ENCODE results near the gene KMT2B.

KMT2B gene

GRCh38 chr19:35729021-35729420, 11.2 kb downstream of the KMT2B start:
- no peak for DNase-seq

DNA sequence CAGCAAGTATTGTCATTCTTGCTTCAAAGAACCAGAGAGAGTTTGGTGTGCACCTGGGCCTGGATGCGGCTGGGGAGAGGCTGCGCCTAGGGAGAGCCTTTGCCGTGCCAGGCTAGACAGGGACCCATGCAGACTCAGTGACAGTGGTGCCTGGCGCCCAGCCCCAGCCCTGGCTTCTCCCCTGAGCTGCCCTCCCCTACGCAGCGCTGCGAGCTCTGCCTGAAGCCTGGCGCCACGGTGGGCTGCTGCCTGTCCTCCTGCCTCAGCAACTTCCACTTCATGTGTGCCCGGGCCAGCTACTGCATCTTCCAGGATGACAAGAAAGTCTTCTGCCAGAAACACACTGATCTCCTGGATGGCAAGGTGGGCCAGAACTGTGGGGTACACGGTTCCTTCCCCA, 12.0 kb downstream of the KMT2B start:
- DNase-seq = no peak

GRCh38 chr19:35730326-35730725, 12.5 kb downstream of the KMT2B start:
- DNase-seq = no peak

GRCh38 chr19:35731353-35731752, 13.6 kb downstream of the KMT2B start:
- DNase-seq = no peak

- DNase-seq = no peak
Observed at GRCh38 chr19:35731779-35732405, 14.1 kb downstream of the KMT2B start.

DNA sequence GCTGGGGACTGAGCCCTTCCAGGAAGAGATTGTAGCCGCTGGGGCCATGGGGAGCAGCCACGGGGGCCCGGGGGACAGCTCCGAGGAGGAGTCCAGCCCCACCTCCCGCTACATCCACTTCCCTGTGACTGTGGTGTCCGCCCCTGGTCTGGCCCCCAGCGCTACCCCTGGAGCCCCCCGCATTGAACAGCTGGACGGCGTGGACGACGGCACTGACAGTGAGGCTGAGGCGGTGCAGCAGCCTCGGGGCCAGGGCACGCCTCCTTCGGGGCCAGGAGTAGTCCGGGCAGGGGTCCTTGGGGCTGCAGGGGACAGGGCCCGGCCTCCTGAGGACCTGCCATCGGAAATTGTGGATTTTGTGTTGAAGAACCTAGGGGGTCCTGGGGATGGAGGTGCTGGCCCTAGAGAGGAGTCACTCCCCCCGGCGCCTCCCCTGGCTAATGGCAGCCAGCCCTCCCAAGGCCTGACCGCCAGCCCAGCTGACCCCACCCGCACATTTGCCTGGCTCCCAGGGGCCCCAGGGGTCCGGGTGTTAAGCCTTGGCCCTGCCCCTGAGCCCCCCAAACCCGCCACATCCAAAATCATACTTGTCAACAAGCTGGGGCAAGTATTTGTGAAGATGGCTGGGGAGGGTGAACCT, 14.9 kb downstream of the KMT2B start:
- DNase-seq = no peak

DNA sequence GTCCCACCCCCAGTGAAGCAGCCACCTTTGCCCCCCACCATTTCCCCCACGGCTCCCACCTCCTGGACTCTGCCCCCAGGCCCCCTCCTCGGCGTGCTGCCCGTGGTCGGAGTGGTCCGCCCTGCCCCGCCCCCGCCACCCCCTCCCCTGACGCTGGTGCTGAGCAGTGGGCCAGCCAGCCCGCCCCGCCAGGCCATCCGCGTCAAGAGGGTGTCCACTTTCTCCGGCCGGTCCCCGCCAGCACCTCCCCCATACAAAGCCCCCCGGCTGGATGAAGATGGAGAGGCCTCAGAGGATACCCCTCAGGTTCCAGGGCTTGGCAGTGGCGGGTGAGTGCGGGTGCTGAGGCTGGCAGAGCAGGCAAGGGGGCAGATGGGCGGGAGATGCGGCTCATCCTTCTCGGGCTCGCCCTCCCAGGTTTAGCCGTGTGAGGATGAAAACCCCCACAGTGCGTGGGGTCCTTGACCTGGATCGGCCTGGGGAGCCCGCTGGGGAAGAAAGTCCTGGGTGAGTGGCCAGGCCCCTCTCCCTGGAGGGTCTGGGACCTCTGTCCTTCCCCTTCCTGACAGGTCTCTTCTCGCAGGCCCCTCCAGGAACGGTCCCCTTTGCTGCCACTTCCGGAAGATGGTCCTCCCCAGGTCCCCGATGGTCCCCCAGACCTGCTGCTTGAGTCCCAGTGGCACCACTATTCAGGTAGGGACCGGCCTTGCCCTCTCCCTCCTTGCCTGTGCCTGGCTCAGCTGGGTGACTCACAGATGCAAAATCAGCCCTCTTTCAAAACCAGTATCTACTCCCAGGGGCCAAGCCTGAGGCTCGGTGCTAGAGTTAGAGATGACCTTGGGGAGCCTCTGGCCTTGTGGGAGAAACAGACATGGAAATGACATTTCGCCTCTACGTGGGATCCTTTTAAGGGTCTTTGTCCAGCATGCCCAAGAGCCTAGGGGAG, 15.7 kb downstream of the KMT2B start:
- DNase-seq = no peak

DNA sequence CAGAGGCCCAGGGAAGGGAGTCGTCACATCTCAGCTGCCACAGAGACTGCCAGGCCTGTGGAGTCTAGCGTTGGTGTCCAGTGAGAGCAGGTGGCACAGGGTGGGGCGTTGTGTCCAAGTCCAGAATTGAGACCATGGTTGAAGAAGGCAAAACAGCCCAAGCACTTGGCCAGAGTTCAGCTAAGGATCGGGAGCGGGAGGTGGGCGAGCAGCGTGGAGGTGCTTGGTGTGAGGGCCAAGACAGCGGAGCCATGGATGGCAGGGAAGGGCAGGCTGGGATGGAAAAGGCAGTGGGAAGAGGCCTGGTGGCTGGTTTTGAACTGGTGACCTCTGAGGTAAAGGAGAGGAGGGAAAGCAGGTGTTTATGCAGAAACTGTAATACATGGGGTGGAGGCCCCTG, 16.5 kb downstream of the KMT2B start:
- DNase-seq = no peak

DNA sequence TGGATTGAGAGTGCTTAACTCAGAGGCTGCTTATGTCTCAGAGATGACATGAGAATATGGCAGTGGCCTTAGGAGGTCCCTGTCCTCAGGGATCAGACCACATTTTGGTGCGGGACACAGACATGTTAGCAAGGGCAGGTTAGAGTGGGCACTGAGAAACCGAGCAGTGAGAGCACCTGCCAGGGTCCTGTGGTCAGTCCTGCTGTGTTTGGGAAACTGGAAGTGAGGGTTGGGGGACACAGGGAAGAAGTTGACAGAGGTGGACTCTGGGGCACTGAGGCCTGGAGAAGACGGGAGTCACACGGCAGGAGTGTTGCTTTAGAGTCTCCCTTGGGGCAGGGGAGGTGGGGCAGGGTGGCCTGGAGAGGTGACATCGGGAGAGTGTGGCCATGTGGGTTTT, 17.1 kb downstream of the KMT2B start:
- no peak for DNase-seq

DNA sequence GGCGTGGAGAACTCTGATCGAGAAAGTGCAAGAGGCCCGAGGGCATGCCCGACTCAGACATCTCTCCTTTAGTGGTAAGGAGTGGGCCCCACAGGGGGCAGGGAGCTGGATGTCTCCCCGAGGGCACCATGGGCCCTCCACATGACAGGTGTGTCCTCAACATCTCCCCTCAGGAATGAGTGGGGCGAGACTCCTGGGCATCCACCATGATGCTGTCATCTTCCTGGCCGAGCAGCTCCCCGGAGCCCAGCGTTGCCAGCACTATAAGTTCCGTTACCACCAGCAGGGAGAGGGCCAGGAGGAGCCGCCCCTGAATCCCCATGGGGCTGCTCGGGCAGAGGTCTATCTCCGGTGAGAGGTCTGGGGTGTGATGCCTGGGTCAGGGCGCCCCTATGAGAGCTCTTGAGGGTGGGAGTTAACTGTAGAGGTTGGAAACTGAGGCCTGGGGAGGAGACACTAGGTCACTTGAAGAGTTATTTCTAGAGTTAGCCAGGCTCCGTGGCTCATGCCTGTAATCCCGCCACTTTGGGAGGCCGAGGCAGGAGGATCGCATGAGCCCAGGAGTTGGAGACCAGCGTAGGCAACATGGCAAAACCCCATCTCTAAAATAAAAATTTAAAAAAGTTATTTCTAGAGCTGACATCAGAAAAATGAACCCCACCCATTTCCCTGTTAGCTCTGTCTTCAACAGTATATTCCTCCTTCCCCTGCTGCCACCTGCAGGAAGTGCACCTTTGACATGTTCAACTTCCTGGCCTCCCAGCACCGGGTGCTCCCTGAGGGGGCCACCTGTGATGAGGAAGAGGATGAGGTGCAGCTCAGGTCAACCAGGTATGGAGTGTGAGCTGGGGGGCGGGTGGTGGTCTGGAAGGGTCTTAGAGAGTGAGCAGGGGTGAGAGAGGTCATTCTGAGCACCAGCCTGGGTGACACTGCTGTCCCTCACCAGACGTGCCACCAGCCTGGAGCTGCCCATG, 19.4 kb downstream of the KMT2B start:
- DNase-seq = peak; percentile 35

- no peak for DNase-seq
Observed at GRCh38 chr19:35738021-35738886, 20.5 kb downstream of the KMT2B start.

GRCh38 chr19:35738887-35739229, 21.1 kb downstream of the KMT2B start:
- DNase-seq = no peak

DNA sequence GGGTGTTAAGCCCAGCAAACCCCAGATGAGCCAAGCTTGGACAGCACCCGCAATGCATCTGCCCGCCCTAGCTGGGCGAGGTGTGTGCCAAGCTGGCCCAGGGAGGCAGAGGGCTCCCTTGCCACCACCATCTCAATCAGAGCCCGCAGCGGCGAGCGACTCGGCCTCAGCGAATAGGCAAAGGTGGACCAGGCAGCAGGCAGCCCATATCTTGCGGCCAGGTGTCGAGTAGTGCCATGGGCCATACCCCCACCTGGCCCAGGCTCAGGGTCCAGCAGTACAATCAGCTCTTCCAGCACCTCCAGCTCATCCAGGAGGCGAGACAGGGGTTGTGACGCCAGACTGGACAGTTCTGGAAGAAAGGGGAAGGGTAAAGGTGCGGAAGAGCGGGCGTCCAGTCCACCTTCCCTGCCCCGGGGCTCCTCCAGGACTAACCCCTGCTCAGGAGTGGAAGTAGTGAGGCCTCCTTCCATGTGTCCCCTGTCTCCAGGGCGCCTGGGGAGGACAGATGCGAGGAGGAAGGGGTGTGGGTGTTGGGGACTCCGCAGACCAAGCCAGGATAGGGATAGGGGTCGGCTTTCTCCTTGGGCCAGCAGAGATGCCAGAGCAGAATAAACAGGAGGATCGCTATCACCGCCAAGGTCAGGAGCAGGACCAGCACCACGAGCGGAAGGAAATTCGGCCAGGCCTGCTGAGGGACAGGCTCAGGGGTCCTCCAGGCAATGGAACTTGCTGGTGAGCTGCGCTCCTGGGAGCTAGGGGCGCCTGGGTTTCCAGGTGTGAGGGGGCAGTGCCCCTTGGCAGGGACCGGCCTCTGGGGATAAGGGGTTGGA, 21.7 kb downstream of the KMT2B start:
- no peak for DNase-seq

DNA sequence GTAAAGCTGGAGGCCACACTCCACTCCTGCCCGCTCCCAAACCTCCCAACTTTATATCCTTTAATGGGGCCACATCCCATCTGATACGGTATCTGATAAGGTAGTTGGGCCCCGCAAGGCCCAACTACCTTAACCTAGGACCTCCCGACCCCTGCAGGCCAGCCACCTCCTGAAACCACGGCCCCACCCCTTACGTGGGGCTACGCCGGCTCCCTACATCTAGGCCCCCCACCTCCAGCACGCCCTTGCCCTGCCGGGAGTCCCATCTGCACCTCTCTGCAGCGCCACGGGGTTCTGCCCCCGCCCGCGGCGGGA, 22.3 kb downstream of the KMT2B start:
- no peak for DNase-seq

- DNase-seq = peak; percentile 92
Observed at GRCh38 chr19:35740423-35741202, 22.8 kb downstream of the KMT2B start.

GRCh38 chr19:35741203-35741515, 23.4 kb downstream of the KMT2B start:
- DNase-seq = no peak

DNA sequence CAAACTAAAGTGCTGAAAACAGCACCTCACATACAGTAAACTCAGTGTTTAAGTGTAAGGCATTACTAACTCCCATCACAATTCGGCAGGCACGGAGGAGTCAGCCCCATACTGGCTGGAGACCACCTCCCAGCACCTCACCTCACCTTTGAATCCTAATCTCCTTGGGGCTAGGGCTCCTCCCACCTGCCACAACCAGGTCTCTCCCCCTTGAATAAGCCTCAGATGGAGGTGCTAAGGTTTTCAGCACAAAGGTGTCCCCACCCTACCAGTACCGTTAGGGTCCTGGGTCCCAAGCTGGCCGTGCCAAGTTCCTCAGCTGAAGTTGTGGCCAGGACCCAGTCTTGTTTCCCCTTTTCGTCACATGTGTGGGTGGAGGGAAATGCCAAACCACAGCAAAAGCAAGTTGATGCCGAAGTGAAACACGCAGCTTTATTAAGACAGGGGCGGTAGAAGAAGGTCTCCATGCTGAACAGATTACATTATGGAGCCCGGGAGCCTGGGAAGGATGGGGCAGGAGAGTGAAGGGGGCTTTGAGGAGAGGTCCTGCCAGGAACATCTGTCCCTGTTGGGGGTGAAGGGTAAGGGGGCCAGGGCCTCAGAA, 24.4 kb downstream of the KMT2B start, which contains the start of gene IGFLR1:
Gene IGFLR1, minus strand, starts transcription at position 332 of the 604 bp plus-strand sequence. CDS start 1,272 bp downstream, outside the sequence.
- DNase-seq = peak; percentile 60

GRCh38 chr19:35743640-35744429, 26.0 kb downstream of the KMT2B start:
- no peak for DNase-seq

All from activated T-cell treated with anti-CD3 and anti-CD28 coated beads, Interleukin-2, amount 50 U/mL, for 1 hour (primary cell).